HFFc6 (cell line): ENCODE measurements around the gene SPRR1B. TPM values are rescaled to one million over a fixed set of nuclear protein-coding genes. Genes with fewer than 3 reads are reported as not detected.

Experiments used
- DNase-seq: peaks from one replicate; pipeline ENCODE4 v3.0.0-alpha.2; 2018
- H3K27ac Mint-ChIP-seq: 2 replicates; pipeline ENCODE4 v1.8.0; 2020; ENCODE audit warnings: mild to moderate bottlenecking, mixed read lengths
- H3K27me3 Mint-ChIP-seq: 2 replicates; pipeline ENCODE4 v1.8.0; 2021; ENCODE audit warnings: mild to moderate bottlenecking, moderate library complexity, mixed read lengths; ENCODE audit not compliant: insufficient read depth
- H3K36me3 Mint-ChIP-seq: 2 replicates; pipeline ENCODE4 v1.8.0; 2021; ENCODE audit warnings: low read depth, mixed read lengths
- H3K4me1 Mint-ChIP-seq: 2 replicates; pipeline ENCODE4 v1.8.0; 2020; ENCODE audit warnings: low read depth, mixed read lengths
- H3K4me3 Mint-ChIP-seq: 2 replicates; pipeline ENCODE4 v1.8.0; 2020; ENCODE audit warnings: mild to moderate bottlenecking, moderate library complexity, mixed read lengths
- H3K9me3 Mint-ChIP-seq: 2 replicates; pipeline ENCODE4 v1.8.0; 2020; ENCODE audit warnings: mild to moderate bottlenecking, mixed read lengths
- CTCF ChIP-seq: fragments of 200-600 bp; sonication (generic); IDR thresholded peaks from 2 replicates; pipeline ENCODE4 v1.5.0; 2021; ENCODE audit warnings: antibody characterized with exemption, mild to moderate bottlenecking
- total RNA-seq, 6 experiments: library from RNA; stranded (reverse); fragmentation: NEBNext Ultra II Directional; extraction: Animal tissue kit (Norgen Biotek cat#: 25700); gene quantifications; 2 replicates in 1 of 6; 3 replicates in 5 of 6; pipeline ENCODE4 v1.2.3, GENCODE V29; 2021

Gene SPRR1B
- total RNA-seq, 6 experiments from 2014 or later, result not detected

GRCh38 chr1:152993186-152993585 lies 37.8 kb upstream of the SPRR1B start:
- no peaks in the 10 kb centered on the region for H3K4me1 Mint-ChIP-seq
- H3K27ac Mint-ChIP-seq, result no peak overlapping the region
- peaks cover 22% of the 10 kb centered on the region for H3K9me3 Mint-ChIP-seq
- H3K4me3 Mint-ChIP-seq, result no peak overlapping the region
- H3K27me3 Mint-ChIP-seq, result no peaks in the 10 kb centered on the region; the same call in 1 of the 2 replicates
- TF ChIP-seq CTCF, result no peak
- H3K36me3 Mint-ChIP-seq, result no peaks in the 10 kb centered on the region
- no peak for DNase-seq

GRCh38 chr1:152995842-152996241 lies 35.2 kb upstream of the SPRR1B start:
- TF ChIP-seq CTCF, result no peak
- Mint-ChIP-seq H3K36me3 (no peaks in the 10 kb centered on the region), H3K9me3 (peaks cover 39% of the 10 kb centered on the region), H3K27ac (no peak overlapping the region), H3K4me1 (no peaks in the 10 kb centered on the region), H3K27me3 (peaks cover 1% of the 10 kb centered on the region; the same call in 1 of the 2 replicates), H3K4me3 (no peak overlapping the region)
- no peak for DNase-seq

GRCh38 chr1:152996633-152997400 lies 34.2 kb upstream of the SPRR1B start:
- Mint-ChIP-seq H3K27me3 (peaks cover 1% of the 10 kb centered on the region; the same call in 1 of the 2 replicates), H3K4me1 (no peaks in the 10 kb centered on the region), H3K9me3 (peaks cover 37% of the 10 kb centered on the region), H3K27ac (no peak overlapping the region), H3K4me3 (no peak overlapping the region), H3K36me3 (no peaks in the 10 kb centered on the region)
- no peak for TF ChIP-seq CTCF
- no peak for DNase-seq

- no peak overlapping the region for H3K27ac Mint-ChIP-seq
- H3K36me3 Mint-ChIP-seq, result no peaks in the 10 kb centered on the region
- no peak overlapping the region for H3K4me3 Mint-ChIP-seq
- H3K27me3 Mint-ChIP-seq, result peaks cover 1% of the 10 kb centered on the region; the same call in 1 of the 2 replicates
- TF ChIP-seq CTCF, result no peak
- no peaks in the 10 kb centered on the region for H3K4me1 Mint-ChIP-seq
- DNase-seq, result no peak
- peaks cover 41% of the 10 kb centered on the region for H3K9me3 Mint-ChIP-seq
Observed at GRCh38 chr1:152997901-152998300, 33.1 kb upstream of the SPRR1B start.

GRCh38 chr1:152998476-152998875 lies 32.5 kb upstream of the SPRR1B start:
- H3K9me3 Mint-ChIP-seq, result peaks cover 42% of the 10 kb centered on the region
- H3K27ac Mint-ChIP-seq, result no peak overlapping the region
- no peak overlapping the region for H3K4me3 Mint-ChIP-seq
- no peak for DNase-seq
- H3K36me3 Mint-ChIP-seq, result no peaks in the 10 kb centered on the region
- no peaks in the 10 kb centered on the region for H3K4me1 Mint-ChIP-seq
- no peak for TF ChIP-seq CTCF
- H3K27me3 Mint-ChIP-seq, result peaks cover 1% of the 10 kb centered on the region; the same call in 1 of the 2 replicates
